A673 (cell line): ENCODE results near the gene SRP68. TPM values are rescaled to one million over a fixed set of nuclear protein-coding genes. Genes with fewer than 3 reads are reported as not detected.

Experiments used
- Bru-seq: library from RNA; stranded (reverse); fragments of 400-500 nt; gene quantifications from one replicate; lab custom pipeline; 2021; lab: Mats Ljungman, UMichigan
- BruChase-seq, 2 experiments: library from RNA; stranded (reverse); fragments of 400-500 nt; gene quantifications; one replicate each; lab custom pipeline; 2021; lab: Mats Ljungman, UMichigan
- BruUV-seq: library from RNA; stranded (reverse); fragments of 400-500 nt; replicated peaks from 2 replicates; lab custom pipeline; 2021; lab: Mats Ljungman, UMichigan
- CTCF ChIA-PET: fragments of 300-600 bp; sonication (Branson Sonifier 250); formaldehyde crosslinking; loops from one replicate; lab custom pipeline; 2022; ENCODE audit warnings: antibody characterized with exemption; lab: Charles Lee
- POLR2A ChIA-PET: fragments of 300-600 bp; sonication (Branson Sonifier 250); formaldehyde crosslinking; loops from one replicate; lab custom pipeline; 2022; ENCODE audit warnings: antibody characterized with exemption; ENCODE audit not compliant: low non-redundant PET; lab: Charles Lee
- DNase-seq: peaks from one replicate; pipeline ENCODE4 v3.0.0-alpha.2; 2015; ENCODE audit warnings: low spot score
- H3K27ac ChIP-seq: fragments of 200-600 bp; sonication (generic); 2 replicates; pipeline ENCODE4 v1.5.1; 2016; ENCODE audit warnings: mixed run types, low read depth, mild to moderate bottlenecking, mixed read lengths, antibody characterized with exemption, low read length; ENCODE audit not compliant: poor library complexity, severe bottlenecking
- H3K27me3 ChIP-seq: fragments of 200-600 bp; sonication (generic); replicated peaks from 2 replicates; pipeline ENCODE4 v1.6.1; 2017; ENCODE audit warnings: mixed run types, low read depth, mild to moderate bottlenecking, mixed read lengths, antibody characterized with exemption, low read length; ENCODE audit not compliant: insufficient read depth, poor library complexity
- H3K36me3 ChIP-seq: fragments of 200-600 bp; sonication (generic); 2 replicates; pipeline ENCODE4 v1.6.1; 2016; ENCODE audit warnings: mixed run types, mild to moderate bottlenecking, mixed read lengths, antibody characterized with exemption, low read length; ENCODE audit not compliant: insufficient read depth, poor library complexity, severe bottlenecking
- H3K4me1 ChIP-seq: fragments of 200-600 bp; sonication (generic); 2 replicates; pipeline ENCODE4 v1.6.1; 2017; ENCODE audit warnings: mixed run types, mild to moderate bottlenecking, mixed read lengths, antibody characterized with exemption, low read length; ENCODE audit not compliant: insufficient read depth, poor library complexity, severe bottlenecking
- H3K4me3 ChIP-seq: fragments of 200-600 bp; sonication (generic); 2 replicates; pipeline ENCODE4 v1.5.1; 2016; ENCODE audit warnings: low read depth, mixed run types, mild to moderate bottlenecking, mixed read lengths, low read length; ENCODE audit not compliant: poor library complexity, severe bottlenecking
- H3K9me3 ChIP-seq: fragments of 200-600 bp; sonication (generic); 2 replicates; pipeline ENCODE4 v1.6.1; 2016; ENCODE audit warnings: mixed run types, low read depth, mild to moderate bottlenecking, mixed read lengths, antibody characterized with exemption, low read length; ENCODE audit not compliant: poor library complexity, severe bottlenecking
- CTCF ChIP-seq: fragments of 300-800, 200-600 bp; sonication (generic); conservative IDR thresholded peaks from 2 replicates; pipeline ENCODE4 v1.5.1; 2017; ENCODE audit warnings: low read depth, mild to moderate bottlenecking, antibody characterized with exemption, low read length, moderate library complexity, mixed read lengths
- EZH2 ChIP-seq: fragments of 200-600 bp; sonication (generic); IDR thresholded peaks from 2 replicates; pipeline ENCODE4 v1.6.1; 2017; ENCODE audit warnings: borderline replicate concordance, low read depth, mild to moderate bottlenecking, mixed read lengths, antibody characterized with exemption, low read length; ENCODE audit not compliant: poor library complexity, severe bottlenecking
- intact Hi-C: fragments of 100-400 bp; cut with micrococcal nuclease; formaldehyde crosslinking; loops from one replicate; pipeline ENCODE4 v1.10.0; 2022; ENCODE audit not compliant: unreplicated experiment
- long read RNA-seq: library from polyadenylated mRNA; stranded (forward); transcript quantifications from one replicate; pipeline ENCODE4 v2.0.0, GENCODE V29; 2022
- total RNA-seq: library from RNA; stranded (reverse); gene quantifications from 2 replicates; pipeline ENCODE4 v1.2.3, GENCODE V29; 2021

The SRP68 gene
- total RNA-seq = 96.4 and 101 TPM in 2 replicates
- percentile 74 among the genes with signal in this experiment for Bru-seq, nascent RNA
- percentile 75 among the genes with signal in this experiment for BruChase-seq, experiment 1, labeled RNA remaining after a 2-hour chase
- BruChase-seq, experiment 2, labeled RNA remaining after a 6-hour chase = percentile 87 among the genes with signal in this experiment
- long read RNA-seq, transcript SRP68-201 (16 exons, 2,649 nt) = major isoform, 291 of 316 reads
- long read RNA-seq, partial matches to known transcripts = 8 of 316 reads
- long read RNA-seq, other reads (novel, unspliced or antisense) = 11 of 316 reads

- Histone ChIP-seq H3K36me3 (peaks cover 4% of the 10 kb centered on the region), H3K27me3 (peaks cover 40% of the 10 kb centered on the region), H3K4me1 (peaks cover 18% of the 10 kb centered on the region), H3K4me3 (peak within 1 kb of the TSS; percentile 77), H3K9me3 (no peaks in the 10 kb centered on the region), H3K27ac (peak within 1 kb of the TSS; percentile 88)
- ChIA-PET CTCF (no interaction called here), POLR2A (no interaction called here)
- intact Hi-C loops = loop anchor here (10.0 kb wide), 1 partner anchor 58 kb away; no protein-coding TSS in a partner anchor
- no peak for TF ChIP-seq CTCF
- TF ChIP-seq EZH2 = no peak
- no TSS peak for BruUV-seq
- DNase-seq = peak; percentile 93
These were observed at the start of gene SRP68 for GRCh38 chr17:76072148-76072858. SRP68 (minus strand) TSS chr17:76072517; CDS start chr17:76072491, 26 bp downstream.

- POLR2A ChIA-PET = no interaction called here
- no peak for TF ChIP-seq EZH2
- no peak for TF ChIP-seq CTCF
- no peak overlapping the region for H3K4me3 ChIP-seq
- peak overlapping the region; percentile 61 for H3K27ac ChIP-seq
- CTCF ChIA-PET = interaction anchor here (0.6 to 1.6 kb wide), 8 partner anchors 57 to 210 kb away, joined by 3 to 36 read pairs (median 5); no protein-coding TSS in a partner anchor
- DNase-seq = no peak
- intact Hi-C loops = loop anchor here (1.0 kb wide), 2 partner anchors 60 to 157 kb away; no protein-coding TSS in a partner anchor
- H3K27me3 ChIP-seq = no peaks in the 10 kb centered on the region
- no peaks in the 10 kb centered on the region for H3K9me3 ChIP-seq
- no TSS peak for BruUV-seq
- H3K4me1 ChIP-seq = no peaks in the 10 kb centered on the region
- no peaks in the 10 kb centered on the region for H3K36me3 ChIP-seq
These were observed 49.7 kb upstream of the SRP68 start for GRCh38 chr17:76121932-76122430.

- H3K4me1 ChIP-seq = no peaks in the 10 kb centered on the region
- ChIA-PET CTCF (interaction anchor here (0.7 to 1.3 kb wide), 4 partner anchors 51 to 159 kb away, joined by 4 to 36 read pairs (median 6); no protein-coding TSS in a partner anchor), POLR2A (no interaction called here)
- H3K36me3 ChIP-seq = no peaks in the 10 kb centered on the region
- no peak for TF ChIP-seq CTCF
- no peak for TF ChIP-seq EZH2
- no peaks in the 10 kb centered on the region for H3K27me3 ChIP-seq
- intact Hi-C loops = loop anchor here (1.0 kb wide), 2 partner anchors 62 to 159 kb away; no protein-coding TSS in a partner anchor
- no peak overlapping the region for H3K27ac ChIP-seq
- no peaks in the 10 kb centered on the region for H3K9me3 ChIP-seq
- no peak for DNase-seq
- no TSS peak for BruUV-seq
- H3K4me3 ChIP-seq = no peak overlapping the region
These were observed 48.3 kb upstream of the SRP68 start for GRCh38 chr17:76120658-76121008.
